PFSK-1 (cell line): ENCODE results near the gene BET1.

ENCODE experiments used
- POLR2AphosphoS5 ChIP-seq: IDR thresholded peaks from 2 replicates; pipeline ENCODE4 v1.6.1; 2012; ENCODE audit warnings: low read depth, mild to moderate bottlenecking, control low read depth, low read length, moderate library complexity
- REST ChIP-seq, 2 experiments: IDR thresholded peaks; 2 replicates each; pipeline versions ENCODE4 v1.6.1 to v1.8.0; 2011 to 2012; ENCODE audit warnings: low read depth in 2 of 2, low read length in 2 of 2, control low read depth in 1 of 2, inconsistent platforms in 1 of 2, mild to moderate bottlenecking in 1 of 2, moderate library complexity in 1 of 2; ENCODE audit not compliant: insufficient read depth in 1 of 2
- SIN3A ChIP-seq: IDR thresholded peaks from 2 replicates; pipeline ENCODE4 v1.6.1; 2012; ENCODE audit warnings: mild to moderate bottlenecking, low read length, moderate library complexity, borderline replicate concordance; ENCODE audit not compliant: insufficient read depth

DNA sequence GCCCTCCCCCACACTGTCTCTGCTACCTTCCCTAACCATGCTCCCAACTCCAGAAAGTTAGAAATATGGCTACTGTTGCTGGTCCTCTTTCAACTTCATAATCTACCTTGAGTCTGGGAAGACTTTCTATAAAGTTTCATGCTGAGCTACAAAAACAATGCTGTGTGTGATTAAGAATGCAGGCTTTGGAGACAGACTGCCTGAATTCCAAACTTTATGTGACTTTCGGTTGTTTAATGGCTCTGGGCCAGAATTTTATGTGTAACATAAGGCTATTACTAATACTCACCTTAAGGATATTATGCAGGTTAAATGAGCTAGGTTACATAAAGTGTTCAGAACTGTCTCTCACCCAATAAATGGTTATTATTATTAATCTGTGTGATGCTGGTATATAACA lies 19.1 kb downstream of the BET1 start:
- no peak for TF ChIP-seq POLR2AphosphoS5
- no peak for TF ChIP-seq REST (IDR thresholded peaks at IDR 0.05; ENCODE audit: insufficient read depth in 1 of 2, low read depth in 2 of 2, low read length in 2 of 2)
- TF ChIP-seq SIN3A = no peak
